ENCODE results near the gene HYAL2. TPM values are rescaled to one million over a fixed set of nuclear protein-coding genes. Genes with fewer than 3 reads are reported as not detected.
A peak's percentile ranks its signal among the peaks of the same experiment; 100 is the strongest.

The HYAL2 gene
- total RNA-seq, 1 experiment from 2014 or later, result 30.1 TPM

DNA sequence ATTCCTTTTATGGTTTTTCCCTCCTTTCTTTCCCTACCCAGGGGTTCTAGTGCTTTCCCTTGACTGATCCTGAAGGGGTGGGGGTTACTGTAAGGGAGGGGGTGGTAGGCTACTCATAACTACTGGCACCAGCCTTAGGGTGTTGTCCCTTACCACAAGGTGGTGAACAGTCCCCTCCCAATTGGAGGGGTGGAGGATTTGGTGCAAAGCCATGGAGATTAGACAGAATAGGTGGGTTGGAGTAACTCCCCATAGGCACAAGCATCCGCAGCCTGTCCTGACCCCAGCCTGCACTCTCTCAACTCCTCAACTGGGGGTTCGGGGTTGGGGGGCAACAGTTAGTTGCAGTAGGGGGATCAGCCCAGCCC lies 2.6 kb upstream of the HYAL2 start:
- POLR2A ChIA-PET, result interaction anchor here (0.6 kb wide), 1 partner anchor 12 kb away, joined by 3 read pairs; no protein-coding TSS in a partner anchor
- BruUV-seq (replicated peaks), result no TSS peak
- H3K9me3 Mint-ChIP-seq (ENCODE audit: unreplicated experiment), result no peaks in the 10 kb centered on the region
- no peak overlapping the region for H3K4me3 Mint-ChIP-seq (ENCODE audit: unreplicated experiment)
- Histone ChIP-seq H3K4me3 (ENCODE audit: low read depth, low read length) (no peak overlapping the region), H3K9me3 (no peaks in the 10 kb centered on the region), H3K27me3 (replicated peaks; ENCODE audit: control insufficient read depth, insufficient read depth, low read length) (no peaks in the 10 kb centered on the region), H3K36me3 (ENCODE audit: control insufficient read depth, insufficient read depth, low read length) (no peaks in the 10 kb centered on the region), H3K4me1 (peaks cover 21% of the 10 kb centered on the region)
- TF ChIP-seq, protein P1, sequence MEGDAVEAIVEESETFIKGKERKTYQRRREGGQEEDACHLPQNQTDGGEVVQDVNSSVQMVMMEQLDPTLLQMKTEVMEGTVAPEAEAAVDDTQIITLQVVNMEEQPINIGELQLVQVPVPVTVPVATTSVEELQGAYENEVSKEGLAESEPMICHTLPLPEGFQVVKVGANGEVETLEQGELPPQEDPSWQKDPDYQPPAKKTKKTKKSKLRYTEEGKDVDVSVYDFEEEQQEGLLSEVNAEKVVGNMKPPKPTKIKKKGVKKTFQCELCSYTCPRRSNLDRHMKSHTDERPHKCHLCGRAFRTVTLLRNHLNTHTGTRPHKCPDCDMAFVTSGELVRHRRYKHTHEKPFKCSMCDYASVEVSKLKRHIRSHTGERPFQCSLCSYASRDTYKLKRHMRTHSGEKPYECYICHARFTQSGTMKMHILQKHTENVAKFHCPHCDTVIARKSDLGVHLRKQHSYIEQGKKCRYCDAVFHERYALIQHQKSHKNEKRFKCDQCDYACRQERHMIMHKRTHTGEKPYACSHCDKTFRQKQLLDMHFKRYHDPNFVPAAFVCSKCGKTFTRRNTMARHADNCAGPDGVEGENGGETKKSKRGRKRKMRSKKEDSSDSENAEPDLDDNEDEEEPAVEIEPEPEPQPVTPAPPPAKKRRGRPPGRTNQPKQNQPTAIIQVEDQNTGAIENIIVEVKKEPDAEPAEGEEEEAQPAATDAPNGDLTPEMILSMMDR (IDR thresholded peaks at IDR 0.05; ENCODE audit: insufficient read depth in 1 of 2, low read depth in 1 of 2, low read length in 1 of 2, severe bottlenecking in 1 of 2, unreplicated experiment in 1 of 2), result no peak
- no peaks in the 10 kb centered on the region for H3K4me1 Mint-ChIP-seq (ENCODE audit: low read depth, unreplicated experiment)
- H3K36me3 Mint-ChIP-seq (ENCODE audit: insufficient read depth, unreplicated experiment), result peaks cover 33% of the 10 kb centered on the region
- H3K27ac Mint-ChIP-seq (ENCODE audit: unreplicated experiment), result no peak overlapping the region
- H3K27me3 Mint-ChIP-seq (ENCODE audit: insufficient read depth, unreplicated experiment), result no peaks in the 10 kb centered on the region
- no peak for DNase-seq
- intact Hi-C loops (cut with micrococcal nuclease; ENCODE audit: unreplicated experiment), result loop anchor here (2.0 kb wide), 1 partner anchor 98 kb away; no protein-coding TSS in a partner anchor
- CTCF ChIA-PET, result interaction anchor here (1.6 to 2.2 kb wide), 2 partner anchors 22 to 26 kb away, joined by 7 to 12 read pairs; partner anchors contain the start of genes HYAL1, HYAL3 and NAA80

GRCh38 chr3:50324351-50325112 lies 2.0 kb upstream of the HYAL2 start:
- ChIA-PET CTCF (interaction anchor here (0.5 to 2.3 kb wide), 5 partner anchors 12 to 87 kb away, joined by 4 to 12 read pairs (median 7); partner anchors contain the start of genes HYAL1, HYAL3, IFRD2 and NAA80), POLR2A (interaction anchor here (0.6 kb wide), 1 partner anchor 13 kb away, joined by 3 read pairs; no protein-coding TSS in a partner anchor)
- peak; percentile 84 to 88 for DNase-seq
- intact Hi-C loops (cut with micrococcal nuclease; ENCODE audit: unreplicated experiment), result loop anchor here (1.0 to 2.0 kb wide), 3 partner anchors 50 to 98 kb away; no protein-coding TSS in a partner anchor
- H3K4me3 Mint-ChIP-seq (ENCODE audit: unreplicated experiment), result no peak overlapping the region
- no TSS peak for BruUV-seq (replicated peaks)
- peaks cover 22% of the 10 kb centered on the region for H3K4me1 ChIP-seq
- peaks cover 34% of the 10 kb centered on the region for H3K36me3 Mint-ChIP-seq (ENCODE audit: insufficient read depth, unreplicated experiment)
- no peaks in the 10 kb centered on the region for H3K4me1 Mint-ChIP-seq (ENCODE audit: low read depth, unreplicated experiment)
- TF ChIP-seq, protein P1 (IDR thresholded peaks at IDR 0.05; ENCODE audit: insufficient read depth in 1 of 2, low read depth in 1 of 2, low read length in 1 of 2, severe bottlenecking in 1 of 2, unreplicated experiment in 1 of 2), result peak; percentile 88 to 94
- no peaks in the 10 kb centered on the region for H3K27me3 Mint-ChIP-seq (ENCODE audit: insufficient read depth, unreplicated experiment)
- no peak overlapping the region for H3K27ac Mint-ChIP-seq (ENCODE audit: unreplicated experiment)
- no peaks in the 10 kb centered on the region for H3K27me3 ChIP-seq (replicated peaks; ENCODE audit: control insufficient read depth, insufficient read depth, low read length)
- H3K36me3 ChIP-seq (ENCODE audit: control insufficient read depth, insufficient read depth, low read length), result peaks cover 2% of the 10 kb centered on the region
- no peaks in the 10 kb centered on the region for H3K9me3 Mint-ChIP-seq (ENCODE audit: unreplicated experiment)
- no peaks in the 10 kb centered on the region for H3K9me3 ChIP-seq
- H3K4me3 ChIP-seq (ENCODE audit: low read depth, low read length), result no peak overlapping the region

DNA sequence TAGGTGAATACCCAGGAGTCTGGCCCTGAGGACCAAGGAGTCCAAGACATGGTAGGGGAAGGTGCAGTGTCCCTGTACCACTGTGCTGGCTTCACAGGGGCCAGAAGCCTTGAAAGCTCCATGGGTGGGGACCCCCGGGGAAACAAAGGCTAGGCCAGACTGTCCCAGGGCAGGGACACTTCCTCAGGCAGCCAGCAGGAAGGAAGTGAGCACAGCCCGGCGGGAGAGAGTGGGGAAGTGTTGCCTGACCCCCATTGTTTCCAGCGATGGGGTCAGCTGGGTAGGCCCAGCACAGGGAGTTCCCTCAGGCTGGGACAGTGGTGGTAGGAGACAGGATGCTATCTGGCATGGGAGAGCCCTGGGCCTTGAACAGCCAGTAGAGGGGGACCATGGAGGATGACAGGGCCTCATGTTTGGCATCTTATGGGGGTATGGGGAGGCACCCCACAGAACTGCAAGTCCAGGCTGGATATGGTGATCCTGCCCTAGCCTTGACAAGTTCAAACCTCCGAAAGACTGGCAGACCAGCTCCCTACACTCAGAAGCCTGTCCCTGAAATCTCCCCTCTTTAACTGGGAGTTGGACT lies 1.2 kb upstream of the HYAL2 start:
- peaks cover 4% of the 10 kb centered on the region for H3K36me3 ChIP-seq (ENCODE audit: control insufficient read depth, insufficient read depth, low read length)
- H3K4me1 Mint-ChIP-seq (ENCODE audit: low read depth, unreplicated experiment), result no peaks in the 10 kb centered on the region
- H3K9me3 Mint-ChIP-seq (ENCODE audit: unreplicated experiment), result no peaks in the 10 kb centered on the region
- CTCF ChIA-PET, result interaction anchor here (0.5 to 2.3 kb wide), 6 partner anchors 13 to 90 kb away, joined by 4 to 12 read pairs (median 6); partner anchors contain the start of genes HYAL1, HYAL3, IFRD2 and NAA80
- H3K4me3 ChIP-seq (ENCODE audit: low read depth, low read length), result no peak overlapping the region
- no peaks in the 10 kb centered on the region for H3K27me3 Mint-ChIP-seq (ENCODE audit: insufficient read depth, unreplicated experiment)
- POLR2A ChIA-PET, result no interaction called here
- TF ChIP-seq, protein P1 (IDR thresholded peaks at IDR 0.05; ENCODE audit: insufficient read depth in 1 of 2, low read depth in 1 of 2, low read length in 1 of 2, severe bottlenecking in 1 of 2, unreplicated experiment in 1 of 2), result no peak
- intact Hi-C loops (cut with micrococcal nuclease; ENCODE audit: unreplicated experiment), result loop anchor here (1.0 to 2.0 kb wide), 3 partner anchors 49 to 97 kb away; no protein-coding TSS in a partner anchor
- no peak overlapping the region for H3K4me3 Mint-ChIP-seq (ENCODE audit: unreplicated experiment)
- peak overlapping the region; percentile 96 for H3K27ac Mint-ChIP-seq (ENCODE audit: unreplicated experiment)
- DNase-seq, result no peak
- H3K9me3 ChIP-seq, result no peaks in the 10 kb centered on the region
- no peaks in the 10 kb centered on the region for H3K27me3 ChIP-seq (replicated peaks; ENCODE audit: control insufficient read depth, insufficient read depth, low read length)
- H3K4me1 ChIP-seq, result peaks cover 22% of the 10 kb centered on the region
- no TSS peak for BruUV-seq (replicated peaks)
- H3K36me3 Mint-ChIP-seq (ENCODE audit: insufficient read depth, unreplicated experiment), result peaks cover 42% of the 10 kb centered on the region

All from Caco-2 (cell line).